ENCODE data around the gene RETREG1.
"Not testable (repeated sequence)": the region's sequence is repeated elsewhere in the genome, so short reads cannot be mapped to it uniquely, and the experiment has no call there.

- TF ChIP-seq, protein P1, sequence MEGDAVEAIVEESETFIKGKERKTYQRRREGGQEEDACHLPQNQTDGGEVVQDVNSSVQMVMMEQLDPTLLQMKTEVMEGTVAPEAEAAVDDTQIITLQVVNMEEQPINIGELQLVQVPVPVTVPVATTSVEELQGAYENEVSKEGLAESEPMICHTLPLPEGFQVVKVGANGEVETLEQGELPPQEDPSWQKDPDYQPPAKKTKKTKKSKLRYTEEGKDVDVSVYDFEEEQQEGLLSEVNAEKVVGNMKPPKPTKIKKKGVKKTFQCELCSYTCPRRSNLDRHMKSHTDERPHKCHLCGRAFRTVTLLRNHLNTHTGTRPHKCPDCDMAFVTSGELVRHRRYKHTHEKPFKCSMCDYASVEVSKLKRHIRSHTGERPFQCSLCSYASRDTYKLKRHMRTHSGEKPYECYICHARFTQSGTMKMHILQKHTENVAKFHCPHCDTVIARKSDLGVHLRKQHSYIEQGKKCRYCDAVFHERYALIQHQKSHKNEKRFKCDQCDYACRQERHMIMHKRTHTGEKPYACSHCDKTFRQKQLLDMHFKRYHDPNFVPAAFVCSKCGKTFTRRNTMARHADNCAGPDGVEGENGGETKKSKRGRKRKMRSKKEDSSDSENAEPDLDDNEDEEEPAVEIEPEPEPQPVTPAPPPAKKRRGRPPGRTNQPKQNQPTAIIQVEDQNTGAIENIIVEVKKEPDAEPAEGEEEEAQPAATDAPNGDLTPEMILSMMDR (IDR thresholded peaks at IDR 0.05; ENCODE audit: low read length): not testable (repeated sequence)
- TF ChIP-seq EZH2 (IDR thresholded peaks at IDR 0.05; ENCODE audit: borderline replicate concordance, low read length): not testable (repeated sequence)
Observed at GRCh38 chr5:16476417-16476816, 140.4 kb downstream of the RETREG1 start.
